GM19452 (cell line): ENCODE data around the gene BCAS3.

Experiments
- ATAC-seq: cut with Tn5 transposase; IDR thresholded peaks from one replicate; pipeline ENCODE4 v1.9.1; 2021; ENCODE audit not compliant: unreplicated experiment

BCAS3 gene

DNA sequence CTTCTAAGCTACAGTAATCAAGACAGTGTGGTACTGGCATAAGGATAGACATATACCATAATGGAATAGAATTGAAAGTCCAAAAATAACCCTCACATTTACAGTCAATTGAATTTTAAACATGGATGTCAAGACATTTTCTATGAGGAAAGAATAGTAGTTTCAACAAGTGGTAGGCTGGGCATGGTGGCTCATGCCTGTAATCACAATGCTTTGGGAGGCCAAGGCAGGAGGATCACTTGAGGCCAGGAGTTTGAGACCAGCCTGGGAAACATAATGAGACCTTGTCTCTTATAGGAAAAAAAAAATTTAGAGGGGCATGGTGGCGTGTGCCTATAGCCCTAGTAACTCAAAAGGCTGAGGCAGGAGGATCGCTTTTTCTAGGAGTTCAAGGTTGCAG lies 599.2 kb downstream of the BCAS3 start:
- ATAC-seq: no peak

DNA sequence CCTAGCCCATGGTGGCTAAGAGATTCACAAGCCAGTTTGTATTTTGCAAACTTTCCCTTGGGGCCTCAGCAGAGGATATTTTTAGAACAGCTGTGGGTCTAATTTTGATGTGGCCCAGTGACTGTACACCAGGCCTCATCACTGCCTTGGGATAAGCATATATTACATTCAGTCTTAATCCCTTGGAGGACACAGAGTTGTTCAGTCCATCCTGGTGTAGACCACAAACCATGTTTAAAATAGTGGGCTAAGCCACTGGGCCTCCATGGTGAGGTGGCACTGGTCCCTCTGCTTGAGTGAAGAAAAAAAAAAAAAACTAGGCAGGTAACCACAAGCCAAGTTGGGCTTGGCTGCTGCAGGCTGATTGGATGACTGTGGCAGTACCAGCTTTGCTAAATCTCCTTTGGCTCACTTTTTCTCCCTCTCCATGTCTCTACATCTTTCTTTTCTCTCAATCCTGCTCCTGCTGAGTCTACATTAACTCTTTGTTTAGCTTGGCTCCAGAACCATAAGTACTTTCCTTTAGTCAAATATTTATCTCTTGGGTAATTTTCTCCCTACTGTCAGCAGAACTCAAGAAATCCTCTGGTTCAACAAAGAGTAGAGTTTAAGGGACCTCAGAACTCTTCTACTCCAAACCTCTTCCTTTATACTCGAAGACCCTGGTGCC lies 602.0 kb downstream of the BCAS3 start:
- ATAC-seq: no peak

DNA sequence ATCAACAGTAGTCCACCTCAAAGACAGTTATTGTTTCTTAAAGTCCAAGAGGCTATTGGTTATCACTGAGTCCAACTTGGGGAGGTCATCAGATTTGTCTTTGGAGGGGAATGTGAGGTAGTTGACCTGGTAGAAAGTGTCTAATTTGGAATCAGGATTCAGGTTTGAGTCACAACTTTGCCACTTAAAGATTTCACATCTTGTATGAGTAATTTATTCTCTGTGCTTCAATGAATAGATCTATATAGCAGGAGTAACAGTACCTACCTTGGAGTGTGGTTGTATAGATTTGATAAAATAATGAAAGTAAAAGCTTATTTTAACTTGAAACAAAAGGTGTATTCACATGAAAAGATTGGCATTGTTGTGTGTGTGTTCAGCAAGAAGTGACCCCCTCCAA lies 602.7 kb downstream of the BCAS3 start:
- ATAC-seq: no peak

DNA sequence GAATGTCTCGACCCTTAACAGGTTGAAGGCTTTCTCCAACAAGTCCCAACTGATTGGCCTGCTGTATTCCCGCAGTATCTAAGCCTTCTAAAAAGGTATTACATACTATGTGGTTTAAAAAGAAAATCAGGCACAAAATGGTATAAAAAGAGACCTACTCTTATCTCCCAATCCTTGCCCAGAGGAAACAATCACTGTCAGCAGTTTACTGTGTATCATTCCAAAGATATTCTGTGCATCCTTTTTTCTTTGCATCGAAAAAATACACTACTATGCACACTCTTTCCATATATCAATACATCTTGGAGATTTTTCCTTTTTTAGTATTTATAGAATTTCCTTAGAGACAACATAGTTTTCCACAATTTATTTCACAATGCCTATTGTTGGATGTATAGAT lies 603.2 kb downstream of the BCAS3 start:
- no peak for ATAC-seq

DNA sequence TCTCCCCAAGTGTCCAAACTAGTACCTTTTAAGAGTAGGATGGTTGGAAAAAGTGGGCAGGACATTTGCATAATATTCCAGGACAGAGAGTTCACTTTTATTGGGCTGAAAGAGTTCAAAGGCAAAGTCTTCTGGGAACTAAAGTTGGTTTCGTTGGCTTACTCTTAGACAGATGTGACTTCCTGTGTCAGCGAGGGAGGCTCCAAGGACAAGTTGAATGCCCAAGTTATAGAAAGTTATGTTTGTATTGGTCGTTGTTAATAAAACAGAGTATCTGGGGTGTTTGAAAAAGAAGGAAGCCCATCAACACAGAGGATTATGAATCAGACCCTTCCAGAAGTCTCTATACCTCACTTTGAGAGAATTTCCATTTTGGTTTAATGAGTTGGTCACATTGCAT lies 604.7 kb downstream of the BCAS3 start:
- no peak for ATAC-seq

DNA sequence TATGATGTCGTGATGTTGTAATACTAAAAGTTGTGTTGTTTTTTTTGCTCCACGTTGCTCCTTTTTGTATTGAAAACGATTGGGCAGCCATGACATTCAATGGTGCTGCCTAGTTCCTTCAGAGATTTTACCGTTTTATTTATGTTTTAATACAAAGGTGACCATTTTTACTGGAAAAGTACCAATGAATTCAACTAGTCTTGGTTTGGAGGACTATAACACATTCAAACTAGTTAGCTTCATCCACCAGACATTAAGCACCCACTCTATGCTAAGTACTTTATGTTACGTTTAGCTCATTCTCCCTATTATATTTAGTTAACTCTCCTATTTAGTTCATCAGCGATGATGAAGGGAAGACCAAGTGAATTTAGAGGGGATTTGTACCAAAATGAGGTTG lies 605.4 kb downstream of the BCAS3 start:
- no peak for ATAC-seq

DNA sequence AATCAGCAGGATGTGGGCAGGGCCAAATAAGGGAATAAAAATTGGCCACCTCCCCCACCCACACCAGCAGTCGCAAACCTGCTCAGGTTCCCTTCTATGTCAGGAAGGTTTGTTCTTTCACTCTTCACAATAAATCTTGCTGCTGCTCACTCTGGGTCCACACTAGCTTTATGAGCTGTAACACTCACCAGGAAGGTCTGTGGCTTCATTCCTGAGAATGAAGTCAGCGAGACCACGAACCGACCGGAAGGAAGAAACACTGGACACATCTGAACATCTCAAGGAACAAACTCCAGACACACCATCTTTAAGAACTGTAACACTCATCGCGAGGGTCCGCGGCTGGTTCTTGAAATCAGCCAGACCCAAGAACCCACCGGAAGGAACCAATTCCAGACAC lies 606.5 kb downstream of the BCAS3 start:
- no peak for ATAC-seq

DNA sequence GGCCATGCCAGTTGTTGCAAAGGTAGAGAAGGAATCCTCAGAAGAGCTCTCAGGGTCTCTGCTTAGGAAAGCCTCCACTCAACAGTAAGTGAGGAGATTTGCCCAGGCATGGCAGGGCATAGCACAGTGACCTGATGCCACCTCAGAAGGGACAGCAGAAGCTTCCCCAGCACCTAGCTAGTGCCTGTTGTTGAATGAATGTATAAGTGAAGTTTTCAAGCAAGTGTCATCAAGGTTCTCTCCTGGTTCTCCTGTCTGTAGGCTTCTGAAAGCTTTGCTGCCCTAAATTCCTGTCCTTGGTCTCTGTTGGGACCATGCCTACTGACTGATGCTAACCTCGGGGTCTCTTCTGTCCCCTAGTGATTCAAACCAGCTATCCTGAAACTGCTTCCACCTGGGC lies 607.1 kb downstream of the BCAS3 start:
- ATAC-seq: no peak

DNA sequence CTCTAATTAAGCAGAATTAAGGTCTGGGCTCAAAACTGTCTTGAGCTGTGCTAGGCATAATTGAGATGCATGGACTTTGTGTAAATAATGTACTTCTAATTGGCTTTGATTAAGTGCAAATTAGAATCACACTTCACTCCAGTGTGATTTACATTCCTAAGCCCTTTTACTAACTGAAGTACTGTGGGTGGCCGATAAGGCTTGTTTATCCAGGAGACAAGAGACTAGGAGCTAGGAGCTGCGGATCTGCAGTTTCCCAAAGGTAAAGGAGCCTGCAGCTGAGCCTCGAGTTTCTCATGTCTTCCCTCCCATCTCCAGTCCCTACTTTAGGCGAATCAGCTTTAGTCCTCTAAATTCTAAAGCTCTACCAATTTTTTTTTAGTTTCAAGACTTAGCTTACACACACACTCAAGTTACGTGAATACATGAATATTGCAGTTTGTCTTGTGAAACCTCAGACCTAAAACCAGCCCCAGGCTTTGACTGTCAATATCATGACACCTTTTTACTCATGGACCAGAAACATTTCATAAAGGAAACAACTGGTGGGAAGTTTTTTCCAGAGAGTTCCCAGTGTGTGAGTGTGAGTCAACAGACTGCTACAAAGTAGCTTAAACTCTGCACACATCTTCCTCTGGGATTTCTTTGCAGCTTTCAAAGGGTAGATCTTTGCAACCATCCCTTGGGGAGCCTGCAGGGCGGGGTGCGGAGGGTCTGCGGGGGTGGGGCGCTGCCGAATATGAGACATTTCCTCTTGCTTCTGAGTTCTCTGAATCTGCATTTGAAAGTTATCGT lies 608.1 kb downstream of the BCAS3 start:
- no peak for ATAC-seq

DNA sequence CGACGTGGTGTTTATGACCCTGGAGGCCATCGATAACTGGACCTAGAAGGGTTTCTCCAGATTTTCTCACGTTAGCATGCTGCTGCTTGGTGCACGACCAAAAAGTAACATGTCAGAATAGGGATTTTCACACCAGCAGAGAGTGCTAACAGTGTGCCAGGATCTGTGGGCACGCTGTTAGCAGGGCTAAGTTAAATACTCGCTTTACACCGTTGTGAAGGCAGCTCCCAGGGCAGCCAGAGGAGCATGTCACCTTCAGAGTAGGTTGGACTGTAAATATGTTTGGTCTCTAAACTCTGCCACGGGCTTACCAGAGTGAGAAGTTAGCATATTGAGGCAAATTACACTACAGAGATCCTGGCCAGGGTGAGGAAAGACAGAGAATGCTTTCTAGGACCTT lies 608.8 kb downstream of the BCAS3 start:
- no peak for ATAC-seq

DNA sequence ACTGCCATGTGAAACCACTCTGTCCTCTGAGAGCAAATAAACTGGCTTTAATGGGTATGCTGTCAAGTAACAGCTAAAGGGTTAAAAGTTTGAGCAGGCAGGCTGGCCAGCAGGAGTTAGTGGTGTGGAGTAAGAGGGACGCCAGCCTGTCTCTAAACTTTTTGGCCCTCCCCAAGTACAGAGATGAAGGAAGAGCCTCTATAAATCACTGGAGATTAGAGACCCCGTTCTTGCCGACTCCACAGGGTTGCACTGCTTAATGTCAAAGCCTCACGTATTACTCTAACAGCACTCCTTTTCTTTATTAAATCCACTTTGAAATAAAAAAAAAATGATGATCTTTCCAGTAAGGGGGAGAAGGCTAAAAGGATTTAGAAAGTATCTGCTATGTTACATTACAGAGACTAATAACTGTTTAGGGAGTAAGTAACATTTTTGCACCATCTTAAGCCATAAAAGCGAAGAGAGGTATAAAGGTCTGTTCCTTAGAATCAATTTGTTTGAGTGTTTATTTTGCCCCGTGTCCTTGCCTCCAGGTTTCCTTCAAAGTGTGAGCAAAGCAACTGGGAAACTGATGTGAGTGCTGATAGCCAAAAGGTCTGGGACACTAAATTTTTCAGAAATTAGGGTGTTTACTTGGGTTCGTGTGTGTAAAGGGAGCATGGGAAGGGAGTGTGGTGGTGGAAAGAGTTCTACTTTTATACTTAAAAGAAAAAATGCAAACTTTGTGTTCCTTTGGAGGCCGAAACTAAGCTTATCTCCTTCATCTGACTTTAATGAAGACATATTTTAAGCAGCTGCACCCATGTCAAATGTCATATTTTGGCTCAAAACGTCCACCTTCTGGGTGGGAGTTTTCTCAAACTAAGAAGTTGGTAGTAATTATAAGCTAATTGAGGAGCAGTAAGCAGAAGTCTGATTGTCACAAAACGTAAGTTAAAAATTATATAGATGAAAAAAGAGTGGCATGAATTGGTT lies 612.0 kb downstream of the BCAS3 start:
- ATAC-seq: no peak

DNA sequence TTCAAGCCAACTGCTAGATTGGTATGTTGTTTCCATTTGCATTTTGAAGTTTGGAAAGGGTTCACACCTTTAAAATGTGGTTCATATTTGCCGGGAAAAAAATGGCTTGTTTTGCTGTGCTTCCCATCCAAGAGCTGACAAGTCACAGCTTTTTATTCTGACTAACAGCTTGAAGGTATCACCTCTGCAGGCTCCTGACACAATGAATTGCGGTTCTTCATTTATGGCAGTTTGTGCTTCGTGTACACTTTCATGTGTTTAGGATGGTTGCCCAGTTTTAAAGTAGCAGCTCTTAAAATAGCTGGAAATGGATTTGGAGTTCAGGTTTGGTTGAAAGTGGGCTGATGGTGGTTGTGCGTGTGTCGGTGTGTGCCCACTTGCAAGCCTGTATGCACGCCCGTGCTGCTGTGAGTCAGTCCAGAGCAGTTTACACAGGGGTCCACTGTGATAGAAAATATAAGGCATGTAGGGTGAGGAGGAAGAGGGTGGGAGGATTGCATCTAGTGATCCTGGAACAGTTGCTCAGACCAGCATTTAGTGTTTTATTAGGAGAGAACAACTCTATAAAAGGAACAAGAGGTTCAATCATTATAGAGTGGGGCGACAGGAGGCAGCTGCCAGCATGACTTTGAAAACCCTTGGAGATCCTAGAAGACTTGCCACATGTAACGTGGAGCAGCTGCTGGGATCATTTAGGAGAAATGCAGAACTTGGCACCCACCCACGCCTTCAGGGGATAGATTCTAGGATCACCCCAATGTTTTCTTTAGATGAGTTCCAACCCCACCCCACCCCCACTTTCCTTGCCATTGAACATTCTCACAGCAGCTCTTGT lies 614.0 kb downstream of the BCAS3 start:
- no peak for ATAC-seq

DNA sequence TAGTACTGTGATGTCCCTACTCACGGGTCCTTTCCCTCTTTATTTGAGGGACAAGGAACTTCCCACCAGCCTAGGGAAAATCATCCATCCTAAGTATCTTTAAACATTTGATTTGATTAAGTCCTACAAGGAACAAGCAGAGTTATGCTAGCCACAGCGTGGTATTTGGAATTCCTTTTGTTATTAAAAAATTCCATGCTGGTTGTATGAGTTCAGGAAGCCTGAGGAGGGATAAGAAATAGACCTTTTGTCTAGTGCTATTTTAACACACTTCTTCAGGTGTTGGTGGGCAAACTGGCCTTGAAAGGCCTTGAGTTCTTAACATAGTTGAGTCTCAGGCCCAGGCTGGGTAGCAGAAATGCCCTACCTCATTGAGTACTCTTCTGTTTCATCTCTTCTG lies 616.6 kb downstream of the BCAS3 start:
- no peak for ATAC-seq

DNA sequence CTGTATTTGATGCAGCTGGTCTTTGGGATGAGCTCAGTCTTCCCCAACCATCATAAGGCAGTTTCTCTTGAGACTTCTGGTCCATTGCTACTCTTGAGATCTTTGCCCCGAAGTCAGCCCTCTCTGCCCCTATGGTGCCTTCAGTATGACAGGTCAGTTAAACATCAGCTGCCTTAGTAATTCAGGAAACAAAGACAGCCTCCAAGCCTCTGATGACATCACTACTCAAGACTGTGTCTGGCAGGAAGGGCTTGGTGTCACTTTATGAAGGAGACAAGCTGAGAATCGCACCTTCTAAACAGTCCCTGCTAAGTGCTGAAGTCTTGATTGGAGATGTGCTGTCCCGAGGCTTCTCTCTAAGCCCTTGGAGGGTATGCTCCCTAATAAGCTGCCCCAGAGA lies 617.1 kb downstream of the BCAS3 start:
- ATAC-seq: no peak

DNA sequence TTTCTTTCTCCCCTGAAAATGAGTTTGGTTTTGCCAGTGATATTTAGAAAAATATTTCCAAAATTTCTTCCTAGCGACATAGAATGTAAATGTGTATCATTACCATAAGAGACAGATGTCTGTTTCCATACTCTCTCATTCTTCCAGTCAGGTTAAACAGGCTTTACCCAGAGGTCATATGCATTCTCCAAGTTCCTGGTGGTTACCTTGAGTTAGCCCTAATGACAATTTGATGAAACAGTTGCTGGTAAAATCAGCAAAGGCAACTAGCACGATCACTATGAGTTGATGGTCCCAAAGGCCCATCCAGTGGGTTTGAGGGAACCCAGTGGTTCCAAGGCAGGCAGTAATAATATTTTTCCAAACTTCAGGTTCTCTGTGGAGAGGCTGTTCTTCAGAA lies 618.4 kb downstream of the BCAS3 start:
- no peak for ATAC-seq

DNA sequence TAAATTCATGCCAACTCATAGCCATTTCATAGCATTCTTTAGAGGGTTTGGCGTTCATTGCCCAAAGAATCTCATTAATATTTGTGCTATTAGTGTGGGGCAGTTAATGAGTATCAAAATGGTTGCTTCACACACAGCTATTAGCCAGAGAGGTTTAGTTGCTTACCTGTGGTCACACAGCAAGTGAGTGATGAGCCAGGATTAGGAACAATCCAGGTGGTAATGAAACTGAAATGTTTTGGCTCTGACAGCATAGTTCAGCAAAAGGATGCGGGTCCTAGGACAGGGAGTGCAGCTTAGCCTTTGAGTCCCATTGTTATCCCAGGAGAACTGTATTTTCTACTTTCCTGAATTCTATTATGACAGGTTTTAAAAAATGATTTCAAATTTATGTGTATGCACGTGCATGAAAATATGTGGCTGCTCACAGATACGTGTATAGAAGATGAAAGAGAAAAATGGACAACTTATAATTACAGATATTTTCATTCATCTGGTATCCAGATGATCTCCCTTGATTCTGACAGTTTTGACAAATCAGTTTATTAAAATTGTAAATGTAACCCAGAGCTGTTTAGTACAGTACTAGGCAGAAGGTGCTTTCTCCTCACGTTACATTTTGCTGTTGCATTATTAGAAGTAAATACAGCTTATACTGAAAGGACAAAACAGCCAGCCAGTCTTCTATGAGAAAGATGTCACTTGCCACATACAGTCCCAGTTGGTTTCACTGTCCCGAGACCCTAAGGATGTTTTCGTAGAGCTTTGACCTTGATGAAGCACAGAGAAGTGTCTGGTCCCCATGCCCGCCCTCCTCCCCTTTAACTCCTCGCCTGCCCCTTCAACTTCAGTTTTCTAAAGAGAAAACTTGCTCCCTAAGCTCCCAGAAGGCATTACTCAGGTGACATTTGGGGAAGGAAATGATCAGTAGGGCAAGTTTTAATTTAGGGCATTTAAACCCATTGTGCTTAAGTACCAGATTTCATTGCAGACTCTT lies 622.2 kb downstream of the BCAS3 start:
- no peak for ATAC-seq

DNA sequence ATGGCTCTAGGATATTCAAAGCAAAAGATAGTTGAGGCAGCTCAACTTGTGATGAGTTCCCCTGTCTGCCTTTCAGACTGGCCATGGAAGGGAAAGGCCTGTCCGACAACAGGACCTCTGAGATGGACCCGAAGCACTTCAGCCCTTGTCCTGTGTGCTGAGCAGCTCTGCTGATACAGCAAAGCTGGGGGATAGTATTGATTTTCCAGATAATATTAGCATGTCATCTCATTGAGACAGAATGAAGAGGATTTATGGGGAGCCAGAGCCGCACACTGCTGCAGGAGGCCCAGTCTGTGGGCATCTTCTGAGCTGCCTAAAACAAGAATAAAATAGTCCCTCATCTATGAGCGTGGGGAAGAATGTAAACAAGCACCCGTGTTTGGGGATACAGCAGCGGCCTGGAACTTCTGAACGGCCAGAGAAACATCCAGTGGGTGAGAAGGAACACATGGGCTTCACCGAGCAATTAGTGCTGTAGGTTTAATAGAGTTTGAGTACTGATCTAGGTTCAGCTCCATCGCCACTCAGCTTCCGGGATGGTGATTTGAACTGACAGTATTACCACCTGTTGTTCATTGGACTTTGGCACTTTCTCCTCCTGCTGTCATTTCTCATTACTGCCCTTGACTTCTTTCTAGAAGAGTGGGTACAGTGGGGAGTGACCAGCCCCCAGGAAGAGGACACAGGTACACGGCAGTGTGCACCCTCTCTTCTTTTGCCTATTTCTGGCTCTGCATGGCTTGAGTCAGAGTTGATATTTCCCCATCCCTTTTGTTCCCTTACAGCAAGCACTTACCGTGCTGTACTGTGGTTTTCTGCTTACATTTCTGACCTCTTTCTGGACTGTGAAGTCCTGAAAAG lies 625.5 kb downstream of the BCAS3 start:
- no peak for ATAC-seq

DNA sequence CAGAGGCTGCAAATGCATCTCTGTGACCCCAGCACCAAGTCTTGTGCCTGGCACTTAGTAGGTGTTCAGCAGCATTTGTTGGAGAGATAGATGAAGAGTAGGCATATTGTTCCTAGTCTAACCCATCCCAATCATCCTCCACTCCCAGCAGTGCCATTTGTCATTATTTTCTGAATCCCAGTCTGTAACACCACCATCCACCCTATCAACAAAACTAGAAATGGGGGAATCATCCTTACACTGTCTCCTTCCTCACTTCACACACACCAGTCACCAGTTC lies 626.1 kb downstream of the BCAS3 start:
- ATAC-seq: no peak

DNA sequence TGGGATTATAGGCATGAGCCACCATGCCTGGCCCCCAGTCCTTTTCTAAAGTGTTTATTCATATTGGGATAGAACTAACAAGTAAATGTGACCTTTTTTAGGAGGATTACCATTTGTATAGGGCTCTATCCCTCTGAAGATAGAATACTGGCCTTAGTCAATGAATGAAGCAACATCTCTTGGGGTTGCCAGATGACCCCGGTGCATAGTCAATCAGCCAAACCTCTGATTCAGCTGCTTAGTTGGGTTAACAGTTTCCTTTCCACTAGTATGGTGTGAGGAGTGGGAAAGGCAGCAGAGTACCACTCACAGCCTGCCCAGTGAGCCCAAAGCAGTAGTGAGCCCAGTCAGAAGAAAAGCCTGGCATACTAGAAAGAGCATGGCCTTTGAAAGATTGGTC lies 627.4 kb downstream of the BCAS3 start:
- ATAC-seq: no peak
